Activated T-cell treated with anti-CD3 and anti-CD28 coated beads, Interleukin-2, amount 50 U/mL, for 72 hours (primary cell): ENCODE results near the gene BSND. TPM values are rescaled to one million over a fixed set of nuclear protein-coding genes. Genes with fewer than 3 reads are reported as not detected.

Experiments
- total RNA-seq, 2 donors: library from RNA; stranded (reverse); gene quantifications; one replicate each; pipeline ENCODE4 v1.2.3, GENCODE V29; 2022

The BSND gene
- total RNA-seq, 2 donors from 2014 or later, result not detected

Other genes with a start within 250 kb of the BSND start
- gene PARS2, start 234.4 kb upstream of the BSND start, total RNA-seq, result 1 to 10 TPM; 5.5 to 7.3 TPM
- gene TTC22, start 197.6 kb upstream of the BSND start, total RNA-seq, result 10 to 100 TPM; 13.3 to 15.3 TPM
- gene DHCR24, start 111.7 kb upstream of the BSND start, total RNA-seq, result 10 to 100 TPM; 17.3 to 17.7 TPM
- not detected for gene TMEM61, start 18.3 kb upstream of the BSND start, total RNA-seq
- gene PCSK9, start 40.6 kb downstream of the BSND start, total RNA-seq, result not detected
- 10 to 100 TPM; 46.1 to 46.2 TPM for gene USP24, start 216.4 kb downstream of the BSND start, total RNA-seq